Sigmoid colon (tissue), 7 donors: ENCODE results near the gene MRPS18A. TPM values are rescaled to one million over a fixed set of nuclear protein-coding genes. Genes with fewer than 3 reads are reported as not detected.
A peak's percentile ranks its signal among the peaks of the same experiment; 100 is the strongest.

Experiments
- DNase-seq: peaks from one replicate; pipeline ENCODE4 v3.0.0-alpha.2; 2019
- H3K27ac ChIP-seq, 4 donors: fragments of 200-600 bp; sonication (generic); one replicate each; pipeline ENCODE4 v1.5.1; 2016 to 2019; ENCODE audit warnings: mild to moderate bottlenecking in 1 of 4
- H3K27me3 ChIP-seq, 3 donors: fragments of 200-600 bp; sonication (generic); one replicate each; pipeline ENCODE4 v1.5.1; 2019; ENCODE audit warnings: mild to moderate bottlenecking in 1 of 3
- H3K36me3 ChIP-seq, 4 donors: fragments of 200-600 bp; sonication (generic); one replicate each; pipeline ENCODE4 v1.5.1; 2016 to 2019
- H3K4me1 ChIP-seq, 4 donors: fragments of 200-600 bp; sonication (generic); one replicate each; pipeline ENCODE4 v1.5.1; 2017 to 2019
- H3K4me3 ChIP-seq, 4 donors: fragments of 200-600 bp; sonication (generic); one replicate each; pipeline ENCODE4 v1.5.1; 2017 to 2019; ENCODE audit warnings: mild to moderate bottlenecking in 2 of 4, moderate library complexity in 1 of 4
- H3K9me3 ChIP-seq, 4 donors: fragments of 200-600 bp in 3 of 4; sonication (generic) in 3 of 4; one replicate each; pipeline versions ENCODE4 v1.5.1 to v1.6.1; 2013 to 2019
- CTCF ChIP-seq, 4 experiments: fragments of 450-650 bp in 3 of 4; fragments of 200-600 bp in 1 of 4; IDR thresholded peaks; one replicate each; pipeline ENCODE4 v1.5.1; 2016 to 2019; ENCODE audit warnings: antibody characterized with exemption in 4 of 4, mild to moderate bottlenecking in 3 of 4, moderate library complexity in 2 of 4
- EP300 ChIP-seq, 4 donors: sonication (generic); formaldehyde crosslinking; IDR thresholded peaks; one replicate each; pipeline ENCODE4 v1.6.1; 2017; ENCODE audit warnings: antibody characterized with exemption in 4 of 4
- POLR2A ChIP-seq, 2 donors: fragments of 450-650 bp; IDR thresholded peaks; one replicate each; pipeline ENCODE4 v1.6.1; 2016; ENCODE audit warnings: antibody characterized with exemption in 2 of 2, mild to moderate bottlenecking in 2 of 2, moderate library complexity in 2 of 2
- POLR2AphosphoS5 ChIP-seq, 4 donors: sonication (generic); formaldehyde crosslinking; IDR thresholded peaks; one replicate each; pipeline ENCODE4 v1.6.1; 2017; ENCODE audit warnings: antibody characterized with exemption in 4 of 4
- WGBS, 2 donors: extraction: QIAGEN DNeasy Blood & Tissue Kit; methylation state at CpG; one replicate each; pipeline ENCODE4 v1.1.7; 2013; 5-methylcytosine and 5-hydroxymethylcytosine counted together
- intact Hi-C: fragments of 100-400 bp; cut with DNase I; formaldehyde crosslinking; loops from one replicate; pipeline ENCODE4 v1.15.1; 2023
- polyA plus RNA-seq, 3 donors: library from polyadenylated mRNA; stranded (reverse); fragments of 200-250 nt; gene quantifications; one replicate each; pipeline ENCODE4 v1.2.3, GENCODE V29; 2013
- total RNA-seq, 4 donors: library from RNA; depleted of rRNA; stranded (reverse); fragments of >200 nt; gene quantifications; one replicate each; pipeline ENCODE4 v1.1.0, GENCODE V29; 2016
- donor health status: healthy with polysubstance abuse.
- donor health status: Bipolar disorder and iron deficiency.
- donor health status: healthy.

The MRPS18A gene
- total and polyA plus RNA-seq, 7 donors: 28.8 to 93.2 (median 43.9) TPM

DNA sequence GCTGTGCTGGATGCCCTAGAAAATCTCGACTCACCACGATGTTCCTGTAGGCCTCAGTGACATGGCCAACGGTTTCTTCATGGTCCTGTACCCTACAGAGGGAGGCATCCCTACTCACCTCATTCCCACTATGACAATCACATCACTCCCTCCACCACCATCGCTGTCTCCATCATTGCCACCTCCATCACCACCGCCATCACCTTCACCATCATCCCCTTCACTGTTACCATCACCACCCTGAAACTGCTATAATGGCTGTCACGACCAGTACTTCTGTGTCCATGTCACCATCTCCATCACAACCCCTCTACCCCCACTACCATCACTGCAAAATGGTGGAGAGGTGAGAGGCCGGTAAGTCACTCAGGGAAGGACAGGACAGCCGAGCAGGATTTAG is 29.8 kb upstream of the MRPS18A start:
- 90 to 93% methylated on average over 8 of the region's 8 CpGs for WGBS, 2 donors
- no peak for DNase-seq
- Histone ChIP-seq H3K27me3 (no peaks in the 10 kb centered on the region), H3K27ac (peak overlapping the region in 1 of 4 donors; percentile 50), H3K9me3 (no peaks in the 10 kb centered on the region), H3K36me3 (no peaks in the 10 kb centered on the region), H3K4me3 (no peak overlapping the region), H3K4me1 (no peaks in the 10 kb centered on the region)
- TF ChIP-seq POLR2A (IDR thresholded peaks at IDR 0.05): no peak
- TF ChIP-seq EP300 (IDR thresholded peaks at IDR 0.05): no peak
- TF ChIP-seq POLR2AphosphoS5 (IDR thresholded peaks at IDR 0.05): no peak
- intact Hi-C loops: no loop called here

DNA sequence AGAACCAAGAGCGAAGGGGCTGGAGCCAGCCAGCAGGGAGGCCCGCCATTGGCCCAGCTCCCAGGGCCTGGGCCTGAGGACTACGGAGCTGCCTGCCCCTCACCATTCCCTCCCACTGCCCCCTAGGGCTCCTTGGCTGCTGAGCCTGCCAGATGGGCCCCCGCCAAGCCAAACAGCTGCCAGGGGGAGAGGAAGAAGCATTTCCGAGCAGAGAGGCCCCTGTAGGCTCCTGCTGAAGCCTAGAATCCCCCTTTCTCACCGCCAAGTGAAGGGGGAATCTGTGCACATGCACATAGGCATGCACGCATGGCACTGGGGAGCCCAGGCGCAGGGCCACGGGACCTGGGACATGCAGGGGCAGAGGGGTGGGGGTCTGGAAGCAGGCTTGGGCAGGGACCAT is 28.5 kb upstream of the MRPS18A start:
- Histone ChIP-seq H3K27ac (peak overlapping the region in 1 of 4 donors; percentile 50), H3K36me3 (no peaks in the 10 kb centered on the region), H3K9me3 (no peaks in the 10 kb centered on the region), H3K27me3 (no peaks in the 10 kb centered on the region), H3K4me3 (no peak overlapping the region), H3K4me1 (no peaks in the 10 kb centered on the region)
- peak; percentile 62 for DNase-seq
- intact Hi-C loops: no loop called here
- 70 to 88% methylated on average over 9 of the region's 9 CpGs for WGBS, 2 donors
- TF ChIP-seq POLR2AphosphoS5 (IDR thresholded peaks at IDR 0.05): no peak
- no peak for TF ChIP-seq EP300 (IDR thresholded peaks at IDR 0.05)

DNA sequence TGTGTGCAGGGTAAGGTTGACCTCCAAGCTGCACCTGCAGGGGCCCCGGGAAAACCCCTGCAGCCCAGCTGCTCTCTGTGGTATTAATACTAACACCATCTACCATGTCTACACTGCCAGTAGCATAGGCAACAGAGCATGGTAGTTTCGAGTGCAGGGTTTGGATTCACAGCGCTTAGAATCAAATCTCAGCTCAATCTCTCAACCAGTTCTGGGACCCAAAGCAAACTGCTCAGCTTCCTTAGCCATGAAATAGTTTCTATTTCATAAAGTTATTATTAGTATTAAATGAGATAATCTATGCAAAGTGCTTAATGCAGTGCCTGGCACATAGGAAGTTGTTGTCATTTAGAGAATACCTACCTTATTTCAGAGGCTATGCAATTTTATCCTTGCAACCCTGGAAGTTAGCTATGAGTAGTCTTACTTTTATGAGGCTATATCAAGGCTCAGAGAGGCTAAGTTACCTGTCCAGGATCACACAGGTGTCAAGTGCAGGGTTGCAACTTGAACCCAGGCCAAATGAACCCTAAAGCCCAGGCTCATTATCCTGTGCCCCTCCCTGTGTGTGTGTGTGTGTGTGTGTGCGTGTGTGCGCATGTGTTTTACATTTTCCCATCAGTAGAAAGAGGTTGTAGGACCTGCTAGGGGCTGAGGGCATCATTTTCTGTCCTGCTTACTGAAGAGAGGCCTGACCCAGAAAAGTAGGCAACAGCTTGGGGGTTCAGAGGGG is 27.6 kb upstream of the MRPS18A start:
- DNase-seq: peak; percentile 25
- TF ChIP-seq EP300 (IDR thresholded peaks at IDR 0.05): no peak
- H3K4me3 ChIP-seq: no peak overlapping the region
- intact Hi-C loops: no loop called here
- no peaks in the 10 kb centered on the region for H3K36me3 ChIP-seq
- no peaks in the 10 kb centered on the region for H3K4me1 ChIP-seq
- no peaks in the 10 kb centered on the region for H3K9me3 ChIP-seq
- H3K27me3 ChIP-seq: no peaks in the 10 kb centered on the region
- peak overlapping the region in 1 of 4 donors; percentile 50 for H3K27ac ChIP-seq
- 74 to 77% methylated on average over 5 of the region's 5 CpGs for WGBS, 2 donors

GRCh38 chr6:43714311-43715055 is 26.9 kb upstream of the MRPS18A start:
- H3K4me1 ChIP-seq: peaks cover 0 to 3% (median 0%) of the 10 kb centered on the region in 4 donors
- H3K27me3 ChIP-seq: no peaks in the 10 kb centered on the region
- H3K36me3 ChIP-seq: no peaks in the 10 kb centered on the region
- H3K9me3 ChIP-seq: no peaks in the 10 kb centered on the region
- WGBS, 2 donors: 65 to 77% methylated on average over 9 of the region's 9 CpGs
- TF ChIP-seq POLR2A (IDR thresholded peaks at IDR 0.05): no peak
- no peak for TF ChIP-seq POLR2AphosphoS5 (IDR thresholded peaks at IDR 0.05)
- TF ChIP-seq CTCF (IDR thresholded peaks at IDR 0.05): no peak
- TF ChIP-seq EP300 (IDR thresholded peaks at IDR 0.05): no peak
- no peak overlapping the region for H3K4me3 ChIP-seq
- peak; percentile 66 for DNase-seq
- H3K27ac ChIP-seq: peak overlapping the region in 1 of 4 donors; percentile 50
- intact Hi-C loops: no loop called here

DNA sequence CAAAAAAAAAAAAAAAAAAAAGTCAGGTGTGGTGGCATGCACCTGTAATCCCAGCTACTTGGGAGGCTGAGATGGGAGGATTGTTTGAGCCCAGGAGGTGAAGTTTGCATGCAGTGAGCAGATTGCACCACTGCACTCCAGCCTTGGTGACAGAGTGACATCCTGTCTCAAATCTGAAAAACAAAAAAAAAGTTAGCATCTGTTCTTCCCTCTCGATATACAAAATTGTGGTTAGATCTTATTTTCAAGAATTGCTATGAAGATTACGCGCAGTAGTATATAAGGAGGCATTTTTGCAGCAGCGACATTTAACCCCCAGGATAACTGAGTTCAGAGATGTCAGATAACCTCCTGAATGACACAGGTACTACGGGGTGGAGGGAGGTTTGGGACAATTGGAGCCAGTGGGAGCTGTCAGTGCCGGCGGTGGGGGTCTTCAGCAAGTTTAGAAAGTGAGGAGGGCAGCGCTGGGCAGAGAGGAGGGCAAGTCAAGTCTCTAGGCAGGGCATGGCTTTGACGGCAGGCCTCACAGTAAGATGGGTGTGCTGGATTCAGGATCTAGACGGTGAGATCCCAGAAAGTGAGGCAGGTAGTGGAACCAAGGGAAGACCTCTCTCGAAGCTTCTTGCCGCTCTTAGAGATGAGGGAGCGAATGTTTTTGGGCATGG is 26.2 kb upstream of the MRPS18A start:
- Histone ChIP-seq H3K4me1 (peaks cover 0 to 3% (median 0%) of the 10 kb centered on the region in 4 donors), H3K36me3 (no peaks in the 10 kb centered on the region), H3K4me3 (no peak overlapping the region), H3K9me3 (no peaks in the 10 kb centered on the region), H3K27me3 (no peaks in the 10 kb centered on the region), H3K27ac (no peak overlapping the region)
- DNase-seq: peak; percentile 51
- TF ChIP-seq POLR2AphosphoS5 (IDR thresholded peaks at IDR 0.05): no peak
- TF ChIP-seq CTCF (IDR thresholded peaks at IDR 0.05): no peak
- no peak for TF ChIP-seq EP300 (IDR thresholded peaks at IDR 0.05)
- no peak for TF ChIP-seq POLR2A (IDR thresholded peaks at IDR 0.05)
- intact Hi-C loops: no loop called here
- WGBS, 2 donors: 88 to 92% methylated on average over 13 of the region's 13 CpGs

DNA sequence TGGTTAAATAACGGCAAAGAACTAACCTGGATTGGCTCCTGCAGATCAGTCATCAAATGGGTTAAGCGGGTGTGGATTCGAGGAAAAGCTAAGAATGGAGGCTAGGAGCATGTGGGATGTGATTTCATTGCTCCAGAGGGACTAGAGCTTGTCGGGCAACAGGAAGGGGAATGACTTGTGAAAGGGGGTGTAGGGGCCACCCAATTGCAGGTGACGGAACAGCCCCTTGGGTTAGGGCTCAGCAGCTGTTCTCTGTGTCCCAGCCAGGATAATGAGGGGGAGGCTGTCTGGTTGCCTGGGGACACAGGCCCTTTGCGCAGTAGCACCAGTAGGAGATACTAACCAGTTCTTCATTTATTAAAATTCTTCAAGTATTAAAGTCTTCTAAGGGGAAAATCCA is 25.0 kb upstream of the MRPS18A start:
- 83 to 88% methylated on average over 6 of the region's 6 CpGs for whole genome bisulfite sequencing, 2 donors
- Histone ChIP-seq H3K36me3 (no peaks in the 10 kb centered on the region), H3K4me3 (no peak overlapping the region), H3K4me1 (peaks cover 0 to 3% (median 0%) of the 10 kb centered on the region in 4 donors), H3K9me3 (no peaks in the 10 kb centered on the region), H3K27ac (no peak overlapping the region), H3K27me3 (no peaks in the 10 kb centered on the region)
- intact Hi-C loops: no loop called here
- no peak for TF ChIP-seq POLR2A (IDR thresholded peaks at IDR 0.05)
- no peak for TF ChIP-seq EP300 (IDR thresholded peaks at IDR 0.05)
- no peak for TF ChIP-seq CTCF (IDR thresholded peaks at IDR 0.05)
- TF ChIP-seq POLR2AphosphoS5 (IDR thresholded peaks at IDR 0.05): no peak
- peak; percentile 7 for DNase-seq
